Measurements from ENCODE around the gene MAP3K7.
A peak's percentile ranks its signal among the peaks of the same experiment; 100 is the strongest.
"Not testable (repeated sequence)": the region's sequence is repeated elsewhere in the genome, so short reads cannot be mapped to it uniquely, and the experiment has no call there.

MAP3K7 gene

DNA sequence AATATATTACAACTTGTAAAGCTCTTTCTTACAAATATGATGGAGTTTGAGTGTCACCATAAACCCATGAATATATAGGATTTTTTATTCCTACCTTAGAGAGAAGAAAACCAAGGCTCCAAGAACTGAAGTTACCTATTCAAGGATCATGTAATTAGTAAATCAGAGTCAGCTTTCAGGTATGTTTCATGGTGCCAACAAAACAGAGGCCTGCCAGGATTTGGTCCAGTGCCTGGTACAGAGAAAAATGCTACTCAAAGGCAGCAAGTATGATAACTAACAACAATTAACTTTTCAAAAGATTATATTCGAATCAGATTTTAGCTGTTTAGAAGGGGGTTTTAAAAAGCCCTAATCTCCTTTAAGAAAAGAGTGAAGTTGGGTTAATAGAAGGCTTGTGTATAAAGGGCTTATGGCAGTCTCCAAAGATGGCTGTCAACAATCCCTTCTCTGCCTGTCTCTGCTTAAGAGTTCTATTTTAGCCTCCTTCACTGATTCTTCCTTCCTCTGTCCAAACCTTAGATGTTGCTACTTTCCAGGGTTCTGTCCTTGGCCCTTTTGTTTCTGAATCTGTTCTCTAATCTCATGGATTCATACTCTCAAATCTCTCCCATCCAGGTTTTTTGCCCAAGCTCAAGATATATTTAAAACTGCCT is 7.8 kb downstream of the MAP3K7 start:
- DNase-seq: no peak

DNA sequence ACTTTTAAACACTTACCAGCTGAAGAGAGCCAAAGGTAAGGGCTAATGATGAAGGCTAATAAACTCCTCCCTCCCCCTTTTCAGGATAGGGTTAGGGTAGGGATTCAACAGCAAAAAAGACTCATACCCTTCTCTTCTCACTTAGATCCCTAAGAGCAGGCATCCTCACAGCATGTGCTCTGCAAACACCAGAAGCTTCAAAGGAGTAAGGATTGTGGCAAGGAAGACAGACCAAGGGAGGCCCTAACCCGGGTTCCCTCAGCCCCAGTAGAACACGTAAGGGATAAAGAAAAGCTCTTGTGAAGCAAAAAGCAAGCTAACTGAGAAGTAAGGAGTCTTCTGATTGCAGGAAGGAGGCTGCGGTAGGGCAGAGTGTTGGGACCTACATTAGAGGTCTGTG is 11.6 kb downstream of the MAP3K7 start:
- DNase-seq: no peak

GRCh38 chr6:90574610-90575009 is 12.3 kb downstream of the MAP3K7 start:
- no peak for DNase-seq

- DNase-seq: no peak
These were observed 13.2 kb downstream of the MAP3K7 start for GRCh38 chr6:90573624-90574023.

- no peak for DNase-seq
These were observed 14.0 kb downstream of the MAP3K7 start for GRCh38 chr6:90572856-90573255.

GRCh38 chr6:90569223-90569622 is 17.6 kb downstream of the MAP3K7 start:
- no peak for DNase-seq

GRCh38 chr6:90567682-90568081 is 19.2 kb downstream of the MAP3K7 start:
- DNase-seq: not testable (repeated sequence)

DNA sequence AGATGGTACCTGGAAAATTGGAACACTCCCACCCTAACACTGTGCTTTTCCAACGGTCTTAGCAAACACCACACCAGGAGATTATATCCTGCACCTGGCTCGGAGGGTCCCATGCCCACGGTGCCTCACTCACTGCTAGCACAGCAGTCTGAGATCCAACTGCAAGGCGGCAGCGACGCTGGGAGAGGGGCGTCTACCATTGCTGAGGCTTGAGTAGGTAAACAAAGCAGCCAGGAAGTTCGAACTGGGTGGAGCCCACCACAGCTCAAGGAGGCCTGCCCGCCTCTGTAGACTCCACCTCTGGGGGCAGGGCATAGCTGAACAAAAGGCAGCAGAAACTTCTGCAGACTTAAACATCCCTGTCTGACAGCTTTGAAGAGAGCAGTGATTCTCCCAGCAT is 24.5 kb downstream of the MAP3K7 start:
- DNase-seq: not testable (repeated sequence)

DNA sequence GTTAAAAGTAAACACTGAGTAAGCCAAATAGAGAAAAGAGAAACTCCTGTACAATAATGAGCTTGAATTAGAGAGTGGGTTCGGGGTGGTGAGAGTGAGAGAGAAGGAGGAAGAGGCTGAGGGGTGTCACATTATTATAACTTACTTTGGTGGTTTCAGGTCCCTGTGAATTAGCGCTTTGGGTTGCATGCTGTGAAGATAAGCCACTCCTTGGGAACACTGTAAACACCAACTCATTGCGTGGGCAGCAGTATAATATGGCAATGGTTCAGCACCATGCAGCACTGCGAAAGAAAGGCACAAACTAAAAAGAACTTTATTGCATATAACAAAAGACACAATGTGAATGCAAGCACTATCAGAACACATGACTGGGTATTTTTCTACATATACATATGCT is 26.9 kb downstream of the MAP3K7 start:
- DNase-seq: peak in 6 of 56 donors; percentile 1 to 25 (median 4)

GRCh38 chr6:90557006-90557405 is 29.9 kb downstream of the MAP3K7 start:
- no peak for DNase-seq

GRCh38 chr6:90547991-90548390 is 38.9 kb downstream of the MAP3K7 start:
- DNase-seq: no peak

DNA sequence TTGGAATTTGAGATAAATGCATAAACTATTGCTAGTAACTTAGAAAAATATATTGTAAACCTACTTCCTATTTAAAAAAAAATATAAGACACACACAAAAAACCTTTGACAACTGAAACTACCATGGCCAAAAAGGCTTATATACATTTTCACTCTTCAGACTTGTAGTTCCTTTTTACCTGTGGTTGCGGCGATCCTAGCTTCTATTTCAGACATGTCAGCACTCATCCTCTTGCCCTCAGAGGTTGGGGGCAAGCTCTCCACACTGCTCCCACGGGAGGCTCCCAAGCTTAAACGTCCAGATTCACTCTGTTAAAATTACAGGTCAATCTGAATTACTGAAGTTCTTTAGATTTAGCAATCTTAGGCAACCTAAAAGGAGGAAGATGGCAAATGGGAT is 39.8 kb downstream of the MAP3K7 start:
- no peak for DNase-seq

DNA sequence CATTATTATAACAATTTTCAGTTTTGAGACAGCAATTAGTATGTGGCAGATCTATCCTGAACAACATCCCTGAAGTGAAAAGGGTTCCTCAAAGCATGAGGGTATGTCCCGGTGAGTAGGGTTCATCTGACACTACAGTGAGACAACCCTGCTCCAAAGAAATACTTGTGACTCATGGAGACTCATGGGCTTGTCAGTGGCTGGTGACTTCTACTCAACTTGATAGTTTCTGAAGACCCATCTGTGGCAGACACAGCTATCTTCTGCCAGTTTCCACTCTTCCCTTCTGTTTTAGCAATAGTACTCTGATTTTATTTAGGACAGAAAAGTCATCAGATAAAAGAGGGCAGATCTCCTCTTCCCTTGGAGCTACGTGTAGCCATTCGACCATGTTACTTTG is 41.4 kb downstream of the MAP3K7 start:
- no peak for DNase-seq

GRCh38 chr6:90544741-90545140 is 42.1 kb downstream of the MAP3K7 start:
- no peak for DNase-seq

GRCh38 chr6:90544081-90544480 is 42.8 kb downstream of the MAP3K7 start:
- DNase-seq: no peak

- no peak for DNase-seq
These were observed 45.7 kb downstream of the MAP3K7 start for GRCh38 chr6:90541221-90541620.

DNA sequence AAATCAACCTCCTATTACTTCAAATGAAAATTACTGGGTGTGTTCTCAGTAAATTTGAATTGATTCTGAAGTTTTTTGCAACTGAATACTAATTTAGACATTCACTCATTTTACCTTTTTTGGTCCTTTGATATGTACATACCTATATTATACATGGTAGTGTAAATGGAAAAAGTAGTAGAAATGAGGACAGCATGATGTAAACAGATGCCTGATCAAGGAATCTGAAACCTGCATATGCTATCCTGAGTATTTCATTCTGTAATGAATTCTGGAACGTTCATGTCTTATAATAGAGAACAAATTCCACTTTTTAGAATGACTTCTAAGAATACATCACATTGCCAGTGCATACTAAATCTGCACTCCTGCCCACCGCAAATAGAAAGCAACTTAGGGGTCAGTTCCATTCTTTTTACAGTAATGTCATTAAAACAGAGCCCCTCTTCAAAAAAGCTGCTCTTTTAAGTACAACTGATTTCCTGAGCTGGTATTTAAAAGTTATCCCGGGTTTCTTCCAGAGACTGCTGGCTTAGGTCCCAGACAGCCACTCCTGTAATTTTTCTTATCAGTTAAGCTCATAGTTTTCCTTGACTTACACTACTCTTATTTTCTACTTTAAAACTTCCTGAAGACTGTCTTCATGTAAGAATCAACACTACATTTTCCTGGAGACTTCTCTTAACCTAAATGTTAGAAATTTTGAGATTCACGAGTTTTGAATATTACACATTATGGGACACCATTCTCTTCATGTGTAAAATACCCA is 48.4 kb downstream of the MAP3K7 start:
- no peak for DNase-seq

GRCh38 chr6:90537723-90538258 is 49.1 kb downstream of the MAP3K7 start:
- DNase-seq: no peak

GRCh38 chr6:90537027-90537426 is 49.8 kb downstream of the MAP3K7 start:
- DNase-seq: no peak

DNA sequence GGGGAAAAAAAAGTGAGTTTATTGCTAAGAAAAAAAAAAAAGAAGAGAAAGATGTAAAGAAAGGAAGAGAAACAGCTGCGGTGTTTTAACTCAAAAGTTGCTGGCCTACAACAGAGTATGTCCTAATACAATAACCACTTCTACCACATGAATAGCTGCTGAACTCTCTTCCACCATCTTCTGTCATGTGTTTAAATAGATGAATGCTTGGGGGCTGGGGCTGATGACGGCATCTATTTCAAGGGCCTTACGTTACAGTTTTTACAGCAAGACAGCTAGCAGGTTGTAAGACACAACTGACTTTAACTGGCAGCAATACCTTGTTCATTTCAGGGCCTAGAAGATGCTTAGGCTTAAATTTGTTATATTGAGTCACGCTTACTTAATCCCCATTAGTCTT is 50.4 kb downstream of the MAP3K7 start:
- no peak for DNase-seq

GRCh38 chr6:90534337-90535025 is 52.4 kb downstream of the MAP3K7 start:
- no peak for DNase-seq

- no peak for DNase-seq
These were observed 53.1 kb downstream of the MAP3K7 start for GRCh38 chr6:90533615-90534336.
